Mucosa of stomach (tissue), 1 donor: ENCODE data around the gene SLC22A16.

Source experiments
- H3K27me3 ChIP-seq: one replicate; pipeline ENCODE4 v1.7.0; 2013; ENCODE audit warnings: mild to moderate bottlenecking, low read length; ENCODE audit not compliant: control insufficient read depth, insufficient read depth
- H3K36me3 ChIP-seq: one replicate; pipeline ENCODE4 v1.7.0; 2013; ENCODE audit warnings: low read length; ENCODE audit not compliant: control insufficient read depth, insufficient read depth
- H3K4me1 ChIP-seq: one replicate; pipeline ENCODE4 v1.7.0; 2013; ENCODE audit warnings: mild to moderate bottlenecking, low read length; ENCODE audit not compliant: control insufficient read depth, insufficient read depth
- H3K4me3 ChIP-seq: one replicate; pipeline ENCODE4 v1.7.0; 2013; ENCODE audit warnings: low read length
- H3K9ac ChIP-seq: one replicate; pipeline ENCODE4 v1.7.0; 2013; ENCODE audit warnings: mild to moderate bottlenecking, low read length, moderate library complexity
- H3K9me3 ChIP-seq: one replicate; pipeline ENCODE4 v1.7.0; 2013; ENCODE audit warnings: mild to moderate bottlenecking, low read length, moderate library complexity; ENCODE audit not compliant: control insufficient read depth
- donor health status: Pancreatic carcinoma.

Gene SLC22A16

DNA sequence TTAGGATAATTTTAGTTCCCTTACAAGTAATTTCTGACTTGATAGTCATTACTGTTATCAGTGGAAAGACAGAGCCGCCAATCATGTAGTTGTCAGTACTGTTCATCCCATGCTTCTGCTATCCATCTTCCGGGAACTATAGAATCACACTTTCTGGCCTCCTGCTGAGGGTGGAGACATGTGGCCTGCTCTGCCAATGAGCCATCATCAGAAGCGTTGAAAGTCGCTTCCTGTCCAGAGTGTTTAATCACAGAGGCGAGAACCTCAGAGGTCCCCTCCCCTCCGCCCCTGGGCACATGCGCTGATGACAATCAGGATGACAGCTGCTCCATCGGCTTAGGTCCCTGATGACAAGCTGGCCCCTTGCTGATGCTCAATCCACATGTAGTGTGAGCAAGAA, 64.1 kb downstream of the SLC22A16 start:
- Histone ChIP-seq H3K4me3 (no peak overlapping the region), H3K36me3 (no peaks in the 10 kb centered on the region), H3K9me3 (no peaks in the 10 kb centered on the region), H3K9ac (no peak overlapping the region), H3K27me3 (no peaks in the 10 kb centered on the region), H3K4me1 (peaks cover 9% of the 10 kb centered on the region)

DNA sequence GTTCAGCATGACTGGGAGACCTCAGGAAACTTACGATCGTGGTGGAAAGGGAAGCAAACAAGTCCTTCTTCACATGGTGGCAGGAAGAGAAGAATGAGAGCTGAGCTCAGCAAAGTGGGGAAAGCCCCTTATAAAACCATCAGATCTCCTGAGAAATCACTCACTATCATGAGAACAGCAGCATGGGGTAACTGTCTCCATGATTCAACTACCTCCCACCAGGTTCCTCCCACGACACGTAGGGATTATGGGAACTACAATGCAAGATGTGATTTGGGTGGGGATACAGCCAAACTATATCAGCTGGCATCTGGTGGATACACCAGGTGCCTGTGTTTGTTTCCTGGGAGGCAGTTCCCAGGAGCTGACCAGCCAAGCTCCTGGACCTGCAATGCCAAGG, 65.9 kb downstream of the SLC22A16 start:
- Histone ChIP-seq H3K9me3 (no peaks in the 10 kb centered on the region), H3K4me3 (no peak overlapping the region), H3K27me3 (no peaks in the 10 kb centered on the region), H3K4me1 (peaks cover 9% of the 10 kb centered on the region), H3K36me3 (no peaks in the 10 kb centered on the region), H3K9ac (no peak overlapping the region)

DNA sequence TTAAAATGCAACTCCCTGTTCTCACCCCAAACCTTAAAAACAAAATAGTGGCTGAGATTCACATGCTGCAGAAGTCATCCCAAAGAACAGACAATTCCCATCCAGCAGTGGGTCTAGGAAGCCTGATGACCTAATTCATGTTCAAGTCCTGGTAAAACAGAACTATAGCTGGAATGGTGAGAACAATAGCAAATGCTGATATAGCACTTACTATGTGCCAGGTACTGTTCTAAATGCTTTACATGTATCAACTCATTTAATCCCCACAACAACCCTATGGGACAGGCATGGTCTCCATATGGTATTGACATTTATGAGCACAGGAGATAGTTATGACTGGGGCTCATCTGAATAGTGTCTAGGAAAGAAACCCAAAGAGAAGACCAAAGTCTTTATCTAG, 66.6 kb downstream of the SLC22A16 start:
- Histone ChIP-seq H3K9me3 (no peaks in the 10 kb centered on the region), H3K36me3 (no peaks in the 10 kb centered on the region), H3K4me3 (no peak overlapping the region), H3K9ac (no peak overlapping the region), H3K4me1 (peaks cover 3% of the 10 kb centered on the region), H3K27me3 (no peaks in the 10 kb centered on the region)

DNA sequence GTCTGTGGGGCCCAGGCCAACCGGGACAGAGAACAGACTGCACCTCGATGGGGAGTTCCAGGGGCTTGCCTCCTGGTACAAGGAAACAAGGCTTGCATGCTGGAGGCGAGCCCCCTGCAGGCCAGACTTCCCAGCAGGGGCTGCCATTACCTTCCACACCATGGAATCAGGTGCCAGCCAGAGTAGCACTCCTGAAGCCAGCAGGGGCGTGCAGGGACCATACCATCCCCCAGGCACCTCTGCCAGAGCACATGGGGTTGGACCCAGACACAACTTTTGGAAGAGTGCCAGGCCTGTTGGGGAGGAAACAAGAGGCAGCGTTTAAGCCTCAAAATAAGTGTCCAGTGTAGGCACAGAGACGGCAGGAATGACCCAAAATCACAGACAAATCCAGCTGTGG, 67.5 kb downstream of the SLC22A16 start:
- no peak overlapping the region for H3K9ac ChIP-seq
- H3K4me3 ChIP-seq: no peak overlapping the region
- no peaks in the 10 kb centered on the region for H3K9me3 ChIP-seq
- H3K27me3 ChIP-seq: no peaks in the 10 kb centered on the region
- no peaks in the 10 kb centered on the region for H3K36me3 ChIP-seq
- H3K4me1 ChIP-seq: peaks cover 4% of the 10 kb centered on the region

DNA sequence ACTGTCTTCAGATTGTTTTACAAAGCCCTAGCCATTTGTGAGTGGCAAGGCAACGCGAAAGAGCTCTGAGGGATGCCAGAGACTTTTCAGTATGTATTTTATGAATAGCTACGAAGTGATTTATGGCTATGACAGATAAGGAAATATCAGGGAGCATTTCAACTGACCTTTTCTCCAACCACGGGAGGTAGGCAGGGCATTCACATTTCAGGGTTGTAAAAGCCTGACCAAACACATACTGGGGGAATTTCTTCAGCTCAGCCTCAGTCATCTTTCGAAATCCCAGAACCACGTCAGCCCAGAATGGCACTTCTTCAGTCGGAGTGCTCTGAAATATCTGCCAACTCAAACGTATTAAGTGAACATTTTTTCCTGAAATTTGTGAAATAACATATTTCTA, 71.8 kb downstream of the SLC22A16 start:
- H3K9ac ChIP-seq: no peak overlapping the region
- no peaks in the 10 kb centered on the region for H3K27me3 ChIP-seq
- no peak overlapping the region for H3K4me3 ChIP-seq

DNA sequence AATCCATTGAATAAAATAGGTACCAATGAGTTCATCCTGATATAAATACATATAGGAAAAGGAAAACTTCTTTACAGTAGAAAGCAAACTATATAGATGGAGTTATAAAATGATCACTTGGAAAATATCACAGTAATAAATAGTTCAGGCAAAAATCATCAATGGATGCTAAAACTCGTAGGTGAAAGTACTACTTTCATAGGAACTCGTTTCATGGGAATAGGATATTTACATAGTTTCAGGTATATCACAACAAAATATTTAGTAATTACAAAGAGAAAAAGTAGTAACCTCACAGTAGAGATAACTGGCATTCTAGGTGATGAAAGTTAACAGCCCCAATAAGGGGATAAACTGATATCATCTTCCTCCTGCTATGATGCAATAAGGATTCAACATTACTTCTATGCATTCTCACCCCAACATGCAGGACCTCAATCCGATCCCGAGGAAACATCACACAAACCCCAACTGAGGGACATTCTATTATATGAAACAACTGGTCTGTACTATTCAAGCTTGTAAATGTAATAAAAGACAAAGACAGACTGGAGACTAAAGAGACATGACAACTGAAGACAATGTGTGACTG, 74.7 kb downstream of the SLC22A16 start:
- H3K9ac ChIP-seq: no peak overlapping the region
- H3K4me3 ChIP-seq: no peak overlapping the region
- no peaks in the 10 kb centered on the region for H3K36me3 ChIP-seq
- no peaks in the 10 kb centered on the region for H3K27me3 ChIP-seq
- H3K4me1 ChIP-seq: peaks cover 4% of the 10 kb centered on the region
- no peaks in the 10 kb centered on the region for H3K9me3 ChIP-seq

More for the DNA sequence above, 71.8 kb downstream of the SLC22A16 start:
- H3K9me3 ChIP-seq: no peaks in the 10 kb centered on the region
- peaks cover 4% of the 10 kb centered on the region for H3K4me1 ChIP-seq
- H3K36me3 ChIP-seq: no peaks in the 10 kb centered on the region

DNA sequence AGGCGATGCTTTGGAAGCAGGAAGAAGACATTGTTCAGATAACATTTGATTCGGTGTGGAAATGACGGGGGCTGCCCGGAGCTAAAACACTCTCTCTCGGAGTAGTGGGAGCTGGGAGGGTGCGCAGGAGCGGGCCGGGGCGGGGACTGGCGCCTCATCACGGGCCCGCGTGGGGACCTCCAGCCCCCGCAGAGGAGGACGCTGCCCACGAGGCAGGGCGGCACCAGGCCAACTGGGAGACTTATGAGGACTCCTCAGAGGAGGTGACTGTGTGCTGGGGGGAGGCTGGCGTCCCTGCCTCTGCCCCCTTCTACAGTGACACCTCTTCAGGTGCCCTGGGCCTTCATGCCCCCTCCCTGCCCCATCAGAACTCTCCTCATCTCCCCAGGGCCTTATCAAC, 76.2 kb downstream of the SLC22A16 start:
- no peak overlapping the region for H3K9ac ChIP-seq
- H3K27me3 ChIP-seq: no peaks in the 10 kb centered on the region
- H3K36me3 ChIP-seq: no peaks in the 10 kb centered on the region
- H3K4me1 ChIP-seq: peaks cover 4% of the 10 kb centered on the region
- H3K9me3 ChIP-seq: no peaks in the 10 kb centered on the region
- H3K4me3 ChIP-seq: peak overlapping the region; percentile 38

DNA sequence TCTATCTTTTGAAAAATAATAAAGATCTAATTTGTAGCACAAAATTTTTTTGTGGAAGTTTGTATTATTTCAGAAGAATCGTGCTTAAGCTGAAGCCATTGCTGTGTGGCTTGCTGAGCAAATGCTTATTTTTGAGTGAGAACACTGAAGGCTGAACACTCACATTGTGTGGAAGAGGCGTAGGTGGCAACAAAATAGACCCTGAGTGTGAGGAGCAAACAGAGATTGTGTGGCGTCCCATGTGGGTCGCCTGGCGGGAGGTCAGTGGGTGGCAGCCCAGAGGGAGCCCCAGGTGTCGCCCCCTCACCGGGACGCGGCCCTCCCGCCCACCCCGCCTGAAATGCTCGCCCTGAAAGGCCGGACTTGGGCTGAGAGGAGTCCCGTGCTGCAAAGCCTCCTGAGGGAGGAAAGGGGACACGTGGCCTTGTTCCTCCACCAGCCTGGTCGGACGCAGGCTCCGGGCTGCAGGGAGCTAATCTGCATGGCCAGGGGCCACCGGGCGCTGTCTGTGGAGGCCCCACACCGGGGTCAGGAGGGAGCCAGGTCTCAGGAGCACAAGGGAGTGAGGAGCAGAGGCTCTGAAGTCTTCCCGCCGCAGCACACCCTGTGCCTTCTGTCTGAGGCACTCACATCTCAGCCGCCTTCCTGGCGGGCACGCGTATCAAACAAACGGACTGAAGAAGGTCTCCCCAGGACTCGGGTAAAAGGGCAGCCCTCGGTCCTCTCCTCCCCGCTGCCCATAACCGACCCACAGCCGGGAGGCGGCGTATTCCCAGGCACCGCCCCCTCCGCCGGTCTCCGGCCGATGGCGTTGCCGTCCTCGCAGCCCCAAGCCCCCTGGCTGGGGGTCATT, 77.0 kb downstream of the SLC22A16 start:
- Histone ChIP-seq H3K27me3 (no peaks in the 10 kb centered on the region), H3K4me3 (peak overlapping the region; percentile 38), H3K4me1 (peaks cover 1% of the 10 kb centered on the region), H3K9ac (peak overlapping the region; percentile 31), H3K9me3 (no peaks in the 10 kb centered on the region), H3K36me3 (no peaks in the 10 kb centered on the region)

DNA sequence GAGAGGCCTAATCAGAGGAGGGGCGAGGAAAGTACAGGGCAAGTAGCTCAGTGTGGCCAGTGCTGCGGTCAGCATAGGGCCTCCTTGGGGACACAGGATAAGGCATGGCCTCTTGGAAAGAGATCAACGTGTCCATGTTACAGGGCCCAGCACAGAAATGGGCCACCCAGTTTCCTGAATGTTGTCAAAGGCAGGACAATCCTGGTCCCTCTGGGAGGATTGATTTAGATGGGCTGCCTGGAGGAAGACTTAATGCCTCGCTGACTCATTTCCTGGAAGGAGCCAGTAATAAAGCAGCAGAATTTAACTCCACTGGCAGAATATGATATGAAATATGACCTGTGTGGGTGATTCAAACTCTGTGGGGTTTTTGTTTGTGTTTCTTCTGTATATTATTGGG, 77.6 kb downstream of the SLC22A16 start:
- no peaks in the 10 kb centered on the region for H3K36me3 ChIP-seq
- no peaks in the 10 kb centered on the region for H3K9me3 ChIP-seq
- no peak overlapping the region for H3K4me3 ChIP-seq
- no peaks in the 10 kb centered on the region for H3K27me3 ChIP-seq
- H3K9ac ChIP-seq: no peak overlapping the region
- no peaks in the 10 kb centered on the region for H3K4me1 ChIP-seq

DNA sequence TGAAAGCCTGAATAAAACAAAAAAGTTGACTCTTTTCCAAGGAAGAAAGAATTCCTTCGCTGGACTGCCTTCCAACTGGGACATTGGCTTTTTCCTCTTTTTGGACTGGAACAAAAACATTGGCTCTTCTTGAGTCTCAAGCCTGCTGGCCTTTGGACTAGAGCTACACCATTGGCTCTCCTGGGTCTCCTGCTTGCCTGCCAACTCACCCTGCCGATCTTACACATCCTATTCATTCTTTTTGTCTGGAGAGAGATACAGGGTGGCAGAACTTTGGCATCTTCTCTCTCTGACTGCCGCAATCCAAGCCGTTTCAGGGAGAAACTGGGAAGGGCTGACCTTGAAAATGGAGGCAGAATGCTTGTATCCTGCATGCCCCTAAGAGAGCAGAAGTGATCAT, 81.2 kb downstream of the SLC22A16 start:
- Histone ChIP-seq H3K36me3 (no peaks in the 10 kb centered on the region), H3K9ac (no peak overlapping the region), H3K4me3 (no peak overlapping the region), H3K27me3 (no peaks in the 10 kb centered on the region), H3K4me1 (peaks cover 3% of the 10 kb centered on the region), H3K9me3 (no peaks in the 10 kb centered on the region)

DNA sequence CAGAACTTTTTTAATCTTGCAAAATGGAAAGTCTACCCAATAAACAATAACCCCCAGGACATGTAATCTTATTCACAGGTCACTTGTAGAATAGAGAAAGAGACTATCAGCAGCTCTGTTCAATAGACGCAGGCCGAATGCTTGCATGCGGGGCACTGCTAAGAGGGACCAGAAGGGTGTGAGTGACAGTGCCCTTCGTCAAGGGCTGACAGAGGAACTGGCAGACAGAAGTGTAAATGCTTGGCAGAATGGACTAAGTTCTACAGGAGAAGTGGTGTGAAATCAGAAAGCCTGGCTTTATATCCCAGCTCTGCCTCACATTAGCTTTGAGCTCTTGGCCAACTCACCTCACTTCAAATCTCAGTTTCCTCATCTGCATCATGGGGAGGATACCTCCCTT, 82.0 kb downstream of the SLC22A16 start:
- Histone ChIP-seq H3K27me3 (no peaks in the 10 kb centered on the region), H3K9ac (no peak overlapping the region), H3K4me1 (peaks cover 11% of the 10 kb centered on the region), H3K9me3 (no peaks in the 10 kb centered on the region), H3K36me3 (no peaks in the 10 kb centered on the region), H3K4me3 (no peak overlapping the region)

DNA sequence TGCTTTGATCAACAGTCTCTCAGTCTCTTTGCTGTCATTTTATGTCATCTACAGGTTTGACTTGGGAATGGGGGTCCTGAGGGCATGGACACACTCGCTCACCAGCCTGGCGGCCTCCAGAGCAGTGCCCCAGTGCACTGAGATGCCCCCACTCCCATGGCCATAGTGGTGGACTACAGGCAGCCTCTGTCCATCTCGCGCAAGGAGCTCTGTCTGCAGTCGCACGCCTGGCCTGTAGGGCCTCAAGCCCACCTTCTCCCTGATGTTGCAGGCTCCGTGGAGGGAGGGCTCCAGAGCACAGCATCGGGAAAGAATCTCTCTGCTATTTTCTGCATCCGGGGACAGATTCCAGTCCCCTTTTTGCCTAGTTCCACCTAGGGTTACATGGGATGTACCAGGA, 83.7 kb downstream of the SLC22A16 start:
- H3K9ac ChIP-seq: no peak overlapping the region
- no peak overlapping the region for H3K4me3 ChIP-seq
- H3K9me3 ChIP-seq: no peaks in the 10 kb centered on the region
- H3K27me3 ChIP-seq: no peaks in the 10 kb centered on the region
- H3K4me1 ChIP-seq: peaks cover 17% of the 10 kb centered on the region
- H3K36me3 ChIP-seq: no peaks in the 10 kb centered on the region
